Measurements from ENCODE around the gene PRR5L.

The PRR5L gene

DNA sequence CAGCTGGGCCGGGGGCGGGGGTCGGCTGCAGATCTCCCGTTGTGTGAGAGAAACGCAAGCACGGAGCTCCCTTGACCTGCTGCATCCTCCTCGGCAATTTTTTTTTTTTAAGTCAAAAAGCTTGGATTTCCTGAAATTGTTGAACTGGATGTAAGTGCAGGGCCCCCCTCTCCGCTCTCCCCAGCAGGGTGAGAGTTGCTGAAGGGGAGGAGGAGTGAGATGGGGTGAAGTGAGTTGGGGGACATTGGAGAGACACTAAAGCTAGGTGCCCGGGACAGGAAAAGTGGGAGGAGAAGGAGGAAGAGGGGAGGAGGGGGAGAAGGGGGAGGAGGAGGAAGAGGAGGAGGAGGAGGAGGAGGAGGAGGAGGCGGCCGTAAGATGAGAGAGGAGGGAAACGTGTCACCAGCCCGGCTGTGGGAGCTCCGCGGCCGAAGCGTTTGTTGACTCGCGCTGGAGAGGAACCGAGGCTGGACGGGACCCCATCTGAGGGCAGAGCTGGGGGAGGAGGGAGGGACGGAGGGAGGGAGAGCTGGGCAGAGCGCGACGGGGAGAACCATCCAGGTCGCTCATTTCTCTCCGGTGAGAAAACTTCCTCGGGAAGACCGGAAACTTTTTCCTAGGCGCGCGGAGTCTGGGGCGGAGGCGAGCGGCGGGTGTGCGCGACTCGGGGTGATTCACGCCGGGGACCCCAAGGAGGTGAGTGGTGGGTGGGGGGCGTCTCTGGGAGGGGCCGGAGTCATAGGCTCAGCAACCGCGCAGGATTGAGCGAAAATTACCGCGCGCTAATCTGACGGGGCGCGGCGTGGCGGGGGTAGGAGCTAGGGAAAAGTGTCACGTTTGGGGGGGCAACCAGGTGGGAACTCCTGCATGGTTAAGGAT is 80.2 kb downstream of the PRR5L start:
- DNase-seq (ENCODE audit: low spot score) = peak; percentile 32
- no peak for FAIRE-seq

DNA sequence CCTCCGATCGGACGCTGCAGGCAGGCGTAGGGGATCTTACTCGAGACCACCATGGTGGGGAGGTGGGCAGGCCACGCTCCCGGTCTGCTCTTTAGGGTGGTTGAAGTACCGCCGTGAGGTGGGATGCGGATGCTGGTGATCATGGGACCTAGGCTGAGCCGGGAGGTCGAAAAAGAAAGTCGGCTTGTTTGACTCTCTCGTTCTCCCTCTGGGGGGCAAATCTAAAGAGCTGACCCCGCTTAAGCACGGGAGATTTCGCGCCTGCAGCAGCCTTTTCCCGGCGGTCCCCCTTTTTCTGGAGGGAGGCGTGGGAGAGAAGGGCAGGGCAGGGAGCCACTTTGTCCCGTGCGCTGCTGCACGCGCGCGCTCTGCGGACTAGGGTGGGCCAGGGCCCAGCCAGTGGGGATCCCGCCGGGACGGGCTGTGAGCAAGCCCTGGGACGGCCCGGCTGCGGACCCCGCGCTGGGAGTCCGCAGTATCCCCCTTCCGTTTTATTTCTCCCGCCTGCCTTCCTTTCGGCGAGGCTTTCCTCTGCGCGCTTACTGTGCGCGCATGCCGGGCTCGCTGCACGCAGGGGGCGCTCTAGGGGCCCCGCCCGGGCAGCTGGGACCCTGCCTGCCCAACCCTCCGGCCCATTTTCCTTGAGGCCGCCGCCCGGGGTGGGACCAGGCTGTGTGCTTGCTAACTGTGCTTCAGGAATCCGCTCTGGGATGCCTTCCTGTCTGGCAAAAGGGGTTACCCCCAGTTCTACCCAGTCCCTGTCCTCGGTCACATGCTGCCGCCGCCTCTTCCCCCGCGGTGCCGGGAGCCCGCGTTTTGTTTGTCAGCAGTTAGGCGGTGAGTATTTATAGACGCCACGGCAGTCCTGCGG is 81.0 kb downstream of the PRR5L start:
- DNase-seq (ENCODE audit: low spot score) (no peak), FAIRE-seq (no peak)

DNA sequence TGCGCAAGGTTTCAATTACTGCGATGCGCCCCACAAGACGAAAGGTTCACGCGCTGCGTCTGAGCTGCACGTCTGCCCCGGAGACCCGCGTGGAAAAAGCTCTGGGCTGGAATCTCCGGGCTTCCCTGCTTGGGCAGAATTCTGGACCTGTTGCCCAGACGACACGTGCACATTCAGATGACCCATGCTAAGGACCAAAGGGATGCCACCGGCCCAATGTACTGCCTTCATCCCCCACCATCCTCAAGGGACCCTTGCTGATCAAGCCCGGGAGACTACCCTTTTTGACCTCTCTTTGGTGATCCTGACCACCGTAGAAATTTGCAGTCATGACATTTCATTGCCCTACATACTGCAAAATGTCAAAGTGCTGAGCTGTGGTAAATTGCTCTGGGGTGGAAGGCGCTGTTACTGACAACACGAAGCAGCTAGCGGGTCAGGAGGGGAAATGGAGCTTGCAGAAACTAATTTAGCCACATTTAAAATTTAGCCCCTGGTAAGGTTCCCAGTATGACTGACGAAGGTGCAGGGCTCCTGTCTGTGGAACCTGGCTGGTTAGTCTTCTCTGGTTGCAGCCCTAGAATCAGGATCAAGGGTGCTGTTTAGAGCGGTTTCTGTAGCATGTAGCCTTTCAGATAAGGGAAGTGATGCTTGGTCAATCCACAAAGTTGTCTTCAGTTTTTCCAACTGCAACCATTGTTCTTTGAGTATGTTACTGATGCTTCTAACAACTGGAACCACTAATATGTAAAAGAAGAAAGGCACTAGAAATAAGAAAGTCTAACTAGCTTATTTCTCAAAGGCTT is 81.9 kb downstream of the PRR5L start:
- FAIRE-seq (no peak), DNase-seq (ENCODE audit: low spot score) (no peak)

DNA sequence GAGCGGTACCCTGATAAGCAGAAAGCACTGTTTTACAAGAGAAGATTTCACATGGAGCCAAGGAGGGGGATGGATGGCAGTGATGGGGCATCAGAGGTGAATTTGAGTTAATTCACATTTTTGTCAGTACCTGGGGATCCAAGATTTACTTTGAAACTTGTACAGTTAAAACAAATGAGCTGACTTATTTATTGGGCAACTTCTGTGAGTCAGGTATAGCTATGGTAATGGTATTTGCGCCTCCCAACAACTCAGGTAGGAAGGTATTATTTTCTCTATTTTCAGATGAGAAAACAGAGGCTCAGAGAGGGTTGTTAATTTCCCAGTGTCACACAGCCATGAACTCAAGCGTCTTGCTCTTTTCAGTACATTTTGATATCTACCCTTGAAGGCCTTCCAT is 83.6 kb downstream of the PRR5L start:
- FAIRE-seq = no peak

DNA sequence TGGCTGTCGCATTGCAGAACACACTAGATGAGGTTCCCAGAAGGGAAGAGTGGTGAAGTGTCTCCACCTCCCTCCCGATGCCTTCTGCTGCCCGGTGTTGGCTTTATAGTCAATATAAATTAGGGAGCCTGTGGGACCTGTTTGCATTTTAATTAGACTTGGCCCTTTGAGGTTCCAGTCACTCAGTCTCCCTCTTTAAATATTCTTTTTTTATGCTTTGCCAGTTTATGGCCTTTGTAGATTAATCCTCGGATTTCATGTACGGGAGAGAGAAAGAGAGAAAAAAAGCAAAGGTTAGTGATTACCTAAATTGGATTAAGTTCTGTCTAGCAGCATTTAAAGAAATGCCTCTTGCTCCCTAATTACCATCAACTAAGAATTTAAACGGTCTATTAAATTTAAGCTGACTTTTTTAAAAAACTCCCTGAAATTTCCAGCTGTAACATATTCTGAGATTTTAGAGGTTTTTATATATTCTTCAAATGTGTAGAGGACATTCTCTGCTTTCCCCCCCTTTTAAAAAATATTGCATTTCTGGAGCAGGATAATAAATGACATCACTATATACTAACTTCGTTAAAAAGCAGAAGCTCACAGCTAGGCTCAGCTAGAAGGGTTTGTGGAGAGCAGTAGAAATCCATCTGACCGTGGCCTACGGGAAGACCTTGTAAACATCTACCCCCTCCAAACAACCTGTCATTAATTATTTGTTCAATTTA is 84.4 kb downstream of the PRR5L start:
- FAIRE-seq (no peak), DNase-seq (ENCODE audit: low spot score) (no peak)

More for the DNA sequence above, 83.6 kb downstream of the PRR5L start:
- DNase-seq (ENCODE audit: low spot score) = no peak

DNA sequence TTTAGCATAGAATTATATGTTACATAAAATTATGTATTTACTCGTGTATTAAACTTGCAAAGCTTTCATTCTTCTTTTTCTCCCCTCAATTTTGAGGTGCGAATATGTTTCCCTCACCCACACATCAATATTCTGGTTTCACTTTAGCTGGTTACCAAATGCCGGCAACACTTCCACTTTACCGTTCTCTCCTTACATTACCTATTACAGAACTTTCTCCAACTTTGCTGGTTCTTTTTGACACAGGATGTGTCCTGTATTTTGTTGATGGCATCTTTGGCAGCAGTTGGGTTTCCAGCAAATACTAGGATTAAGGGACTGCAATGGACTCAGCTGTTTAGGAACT is 84.9 kb downstream of the PRR5L start:
- DNase-seq (ENCODE audit: low spot score) (no peak), FAIRE-seq (no peak)

DNA sequence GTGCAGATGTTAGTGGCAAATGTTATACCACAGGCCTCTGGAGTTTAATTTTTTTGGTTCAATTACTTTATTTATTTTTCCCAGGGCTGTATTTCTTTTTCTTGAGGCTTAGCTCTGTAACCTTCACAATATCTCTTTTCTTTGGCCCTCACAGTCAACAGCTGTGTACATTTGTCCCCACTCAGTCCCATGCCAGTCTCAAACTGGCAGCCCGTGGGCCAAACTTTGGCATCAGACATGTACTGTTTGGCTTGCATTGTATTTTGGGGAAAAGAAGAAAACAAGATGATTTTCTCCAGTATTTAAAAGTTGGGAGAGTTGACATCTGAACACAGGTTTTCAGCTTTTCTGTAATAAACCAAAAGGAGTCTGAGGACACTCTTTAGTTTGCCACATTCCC is 87.1 kb downstream of the PRR5L start:
- no peak for DNase-seq (ENCODE audit: low spot score)
- FAIRE-seq = no peak

DNA sequence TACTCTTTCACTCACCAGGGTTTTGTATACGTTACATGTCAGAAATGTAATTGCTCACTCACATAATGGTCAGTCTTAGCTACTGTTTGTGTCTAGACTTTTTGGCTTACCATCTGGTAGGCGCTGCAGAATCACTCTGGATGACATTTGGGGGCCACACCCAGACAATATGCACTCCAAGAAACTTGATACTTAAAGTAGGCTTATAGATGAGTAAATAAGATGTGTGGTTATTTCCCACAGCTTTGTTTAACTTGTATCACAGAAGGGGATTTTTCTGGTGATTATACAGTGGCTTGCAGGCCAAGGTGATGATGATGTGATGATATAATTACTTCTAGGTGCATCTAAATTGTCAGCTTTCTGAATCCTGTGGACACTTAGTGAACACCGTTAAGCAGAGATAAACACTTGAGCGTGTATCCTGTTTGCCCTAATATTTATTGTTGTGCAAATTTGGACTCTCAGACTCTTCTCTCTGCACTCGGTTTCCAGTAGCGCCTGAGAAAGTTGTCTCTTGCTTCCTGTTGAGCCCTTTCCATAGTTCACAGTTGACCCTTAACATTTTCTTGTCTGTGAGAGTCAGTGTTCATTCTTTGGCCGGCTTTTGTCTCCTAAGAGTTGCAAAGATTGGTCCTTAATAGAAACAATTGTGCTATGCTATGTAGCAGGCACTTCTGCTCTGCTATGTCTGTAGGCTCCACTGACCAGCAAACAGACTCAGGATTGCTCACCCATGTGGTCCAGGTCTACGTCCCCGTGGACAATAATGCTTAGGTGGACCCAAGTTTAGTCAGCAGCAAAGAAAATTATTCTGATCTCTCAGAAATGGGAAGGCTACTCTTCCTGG is 89.3 kb downstream of the PRR5L start:
- DNase-seq (ENCODE audit: low spot score) = no peak
- no peak for FAIRE-seq

DNA sequence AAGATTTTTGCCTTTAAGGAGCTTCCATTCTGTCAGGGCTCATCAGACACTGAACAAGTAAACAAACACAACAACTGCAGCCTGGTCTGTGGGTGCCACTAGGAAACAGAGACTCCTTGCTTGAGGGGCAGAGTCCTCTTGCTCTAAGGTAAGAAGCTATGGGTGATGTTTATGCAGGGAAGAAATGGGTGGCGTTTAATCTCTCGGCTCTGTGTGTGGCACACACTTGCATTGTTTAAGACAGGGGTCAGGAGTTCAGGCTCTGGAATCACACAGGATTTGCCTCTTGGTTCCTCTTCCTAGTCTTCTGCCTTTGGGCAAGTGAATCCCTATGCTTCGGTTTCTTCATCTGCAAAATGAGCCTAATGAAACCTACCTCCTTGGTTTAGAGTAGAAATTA is 90.3 kb downstream of the PRR5L start:
- FAIRE-seq (no peak), DNase-seq (ENCODE audit: low spot score) (no peak)

DNA sequence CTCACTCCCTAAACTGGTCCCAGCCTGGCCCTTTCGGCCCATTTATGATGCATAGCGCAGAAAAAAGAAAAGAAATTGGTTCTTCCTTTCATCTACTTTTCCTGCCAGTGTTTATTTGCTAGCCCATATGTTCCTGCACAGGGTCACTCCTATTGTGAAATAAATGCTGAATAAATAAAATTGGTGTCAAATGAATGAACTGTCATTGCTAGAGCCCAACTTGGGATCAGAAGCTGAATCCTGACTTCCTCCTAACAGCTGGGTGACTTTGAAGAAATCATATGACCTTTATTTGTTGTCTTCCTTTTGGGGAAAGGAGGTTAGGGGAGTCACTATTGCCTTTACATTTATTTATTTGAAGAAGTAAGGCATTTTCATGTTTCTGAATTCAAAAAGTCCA is 92.0 kb downstream of the PRR5L start:
- FAIRE-seq (no peak), DNase-seq (ENCODE audit: low spot score) (no peak)

DNA sequence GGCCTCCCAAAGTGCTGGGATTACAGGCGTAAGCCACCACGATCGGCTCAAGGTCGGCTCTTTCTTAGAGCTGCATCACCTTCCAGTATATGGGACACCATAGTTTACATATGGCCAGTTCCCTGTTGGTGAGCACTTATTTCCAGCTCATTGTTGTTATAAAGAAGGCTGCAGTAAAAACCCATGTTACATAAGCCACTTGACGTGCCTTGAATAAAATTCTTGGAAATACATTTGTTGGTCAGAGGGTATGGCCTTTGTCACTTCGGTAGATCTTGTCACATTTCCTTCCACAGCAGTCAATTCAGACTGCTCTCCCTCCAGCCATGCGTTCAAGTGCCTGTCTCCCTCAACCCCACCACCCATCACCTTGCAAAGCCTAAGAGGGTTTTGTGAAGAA is 92.9 kb downstream of the PRR5L start:
- no peak for FAIRE-seq
- no peak for DNase-seq (ENCODE audit: low spot score)

DNA sequence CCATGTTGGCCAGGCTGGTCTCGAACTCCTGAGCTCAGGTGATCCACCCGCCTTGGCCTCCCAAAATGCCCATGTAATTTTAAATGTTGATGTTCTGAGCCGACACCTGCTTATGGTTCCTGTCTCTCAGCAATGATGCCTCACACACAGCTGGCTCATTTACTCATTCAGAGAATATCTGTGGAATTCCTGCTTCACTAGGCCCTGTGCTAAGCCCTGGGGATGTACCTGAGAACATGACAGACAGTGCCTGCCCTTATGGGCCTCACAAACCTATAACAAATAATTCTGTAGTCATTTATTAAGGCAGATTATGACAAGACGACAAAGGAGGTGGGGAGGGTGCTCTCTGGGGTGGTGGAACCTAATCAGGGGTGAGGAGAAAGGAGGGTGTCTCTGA is 93.7 kb downstream of the PRR5L start:
- DNase-seq (ENCODE audit: low spot score) (no peak), FAIRE-seq (no peak)

DNA sequence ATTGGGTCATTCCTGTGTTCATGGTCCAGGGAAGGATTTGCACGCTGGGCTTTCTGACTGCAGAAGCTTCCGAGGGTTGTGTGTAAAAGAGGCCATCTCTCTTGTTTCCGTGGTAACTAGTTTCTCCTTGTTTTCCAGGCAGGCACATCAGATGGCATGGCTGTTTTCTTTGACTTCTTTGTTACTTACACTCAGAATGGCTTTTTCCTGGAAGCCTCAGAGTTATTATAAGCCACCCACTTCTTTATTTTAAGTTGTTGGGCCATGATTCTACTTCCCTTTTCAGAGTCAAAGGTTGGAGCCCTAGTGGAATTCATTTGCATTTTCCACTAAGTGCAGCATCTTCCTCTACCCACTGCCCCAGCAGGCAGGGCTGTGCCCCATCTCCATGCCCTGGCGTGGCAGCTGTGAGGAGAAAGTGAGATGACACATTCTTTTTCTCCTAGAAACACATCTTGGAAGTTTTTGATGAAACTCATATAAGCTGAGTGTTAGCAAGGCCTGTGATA is 94.9 kb downstream of the PRR5L start:
- FAIRE-seq (no peak), DNase-seq (ENCODE audit: low spot score) (no peak)

DNA sequence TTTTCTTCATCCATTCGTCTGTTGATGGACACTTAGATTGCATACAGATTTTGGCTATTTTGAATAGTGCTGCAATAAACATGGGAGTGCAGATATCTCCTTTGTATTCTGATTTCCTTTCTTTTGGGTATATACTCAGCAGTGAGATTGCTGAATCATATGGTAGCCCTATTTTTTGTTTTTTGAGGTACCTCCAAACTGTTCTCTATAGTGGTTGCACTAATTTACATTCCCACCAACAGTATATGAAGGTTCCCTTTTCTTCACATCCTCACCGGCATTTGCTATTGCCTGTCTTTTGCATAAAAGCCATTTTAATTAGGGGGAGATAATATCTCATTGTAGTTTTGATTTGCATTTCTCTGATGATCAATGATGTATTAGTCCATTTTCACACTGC is 96.1 kb downstream of the PRR5L start:
- FAIRE-seq = no peak
- DNase-seq (ENCODE audit: low spot score) = no peak

DNA sequence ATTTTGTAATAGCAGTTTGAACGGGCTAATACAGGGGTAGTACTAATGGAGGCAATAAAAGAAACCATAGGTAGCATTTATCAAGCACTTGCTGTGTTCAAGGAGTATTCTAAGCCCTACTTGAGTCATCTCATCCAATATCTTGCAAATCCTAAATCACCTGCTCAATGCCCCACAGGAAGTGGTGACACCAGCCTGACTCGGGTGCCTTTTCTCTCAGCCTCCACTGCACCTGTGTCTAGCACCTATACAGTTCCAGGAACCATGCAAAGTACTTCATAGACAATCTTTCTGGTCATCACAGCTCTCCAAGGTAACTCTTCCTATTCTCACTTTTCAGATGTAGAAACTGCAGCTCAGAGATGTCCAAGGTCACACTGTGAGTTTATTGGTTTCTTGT is 98.0 kb downstream of the PRR5L start:
- DNase-seq (ENCODE audit: low spot score) = no peak

DNA sequence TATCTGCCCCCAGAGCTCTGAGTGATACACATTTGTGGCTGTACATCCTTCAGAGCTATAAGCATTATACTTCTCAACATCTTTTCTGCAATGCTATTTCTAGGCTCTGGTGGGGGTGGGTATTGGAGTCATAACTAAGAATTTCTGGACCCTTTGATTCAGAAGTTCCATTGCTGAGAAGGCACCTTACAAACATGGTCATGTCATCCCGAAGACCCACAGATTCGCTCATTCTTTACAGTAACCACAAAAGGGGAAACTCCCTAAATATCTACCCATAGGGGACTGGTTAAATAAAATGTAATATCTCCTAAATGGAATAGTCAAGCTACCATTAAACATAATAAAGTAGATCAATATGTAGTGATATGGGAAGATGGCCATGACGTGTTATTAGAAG is 98.8 kb downstream of the PRR5L start:
- no peak for DNase-seq (ENCODE audit: low spot score)
- no peak for FAIRE-seq

More for the DNA sequence above, 98.0 kb downstream of the PRR5L start:
- no peak for FAIRE-seq

DNA sequence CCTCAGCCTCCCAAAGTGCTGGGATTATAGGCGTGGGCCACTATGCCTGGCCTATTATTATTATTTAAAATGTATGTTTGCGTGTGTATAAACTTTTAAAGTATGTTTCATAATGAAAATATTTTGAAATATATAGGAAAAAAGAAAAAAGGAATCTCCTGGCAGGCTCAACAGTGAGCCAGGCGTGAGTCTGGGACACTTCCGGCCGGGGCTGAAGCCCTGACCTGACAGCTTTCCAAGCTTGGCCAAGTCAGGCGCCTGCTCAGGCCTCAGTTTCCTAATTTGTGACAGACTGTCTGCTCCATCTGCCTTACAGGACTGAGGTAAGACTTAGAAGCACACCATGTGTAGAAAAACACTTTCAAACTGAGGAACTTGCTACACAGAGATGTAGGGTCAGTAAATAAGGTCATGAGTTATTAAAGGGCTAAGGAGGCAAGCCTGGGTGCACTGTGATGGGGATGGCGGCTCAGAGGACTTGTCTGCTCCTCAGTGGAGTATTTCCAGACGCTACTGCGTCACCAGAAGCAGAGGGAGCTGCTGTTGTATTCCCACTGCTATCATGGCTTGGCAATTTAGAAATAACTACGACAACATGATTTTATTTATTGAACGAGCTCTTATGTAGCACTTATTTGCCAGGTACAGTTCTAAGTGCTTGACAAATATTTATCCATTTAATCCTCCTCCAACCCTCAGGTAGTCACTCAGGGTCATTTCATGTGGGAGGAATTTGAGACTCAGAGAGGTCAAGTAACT is 100.1 kb downstream of the PRR5L start:
- DNase-seq (ENCODE audit: low spot score) = no peak
- no peak for FAIRE-seq

DNA sequence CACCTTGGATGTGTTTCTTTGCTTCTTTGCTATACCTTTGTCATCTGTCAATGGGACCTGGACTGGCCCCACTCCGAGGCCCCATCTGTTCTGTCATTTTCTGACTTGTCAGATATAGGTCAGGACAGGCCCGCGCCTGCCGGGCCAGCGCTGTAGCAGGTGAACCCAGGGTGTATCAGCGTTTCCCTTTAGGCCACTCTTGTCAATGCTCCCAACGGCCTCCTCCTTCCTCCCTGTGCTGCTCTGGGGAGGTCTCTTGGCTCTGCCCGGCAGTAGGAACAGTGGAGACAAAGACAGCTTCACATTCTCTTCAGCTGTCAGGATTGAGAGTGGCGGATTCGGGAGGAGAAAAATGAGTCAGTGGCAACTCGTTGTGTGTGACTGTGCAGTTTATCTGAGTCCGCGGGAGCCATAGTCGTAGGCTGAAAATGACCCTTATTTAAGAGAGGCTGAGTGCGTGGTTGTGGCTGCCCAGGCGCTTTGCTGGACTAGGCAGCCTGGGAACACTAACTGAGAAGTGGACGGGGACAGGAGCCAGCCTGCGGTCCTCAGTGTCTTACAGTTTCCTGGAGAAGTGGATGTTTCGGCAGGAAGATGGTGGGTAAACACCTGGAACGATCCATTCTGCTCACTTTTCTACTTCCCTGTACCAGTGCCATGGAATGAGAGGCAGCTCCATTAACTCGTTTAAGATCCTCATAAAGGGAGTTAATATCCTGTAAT is 102.3 kb downstream of the PRR5L start:
- FAIRE-seq = no peak
- DNase-seq (ENCODE audit: low spot score) = no peak

DNA sequence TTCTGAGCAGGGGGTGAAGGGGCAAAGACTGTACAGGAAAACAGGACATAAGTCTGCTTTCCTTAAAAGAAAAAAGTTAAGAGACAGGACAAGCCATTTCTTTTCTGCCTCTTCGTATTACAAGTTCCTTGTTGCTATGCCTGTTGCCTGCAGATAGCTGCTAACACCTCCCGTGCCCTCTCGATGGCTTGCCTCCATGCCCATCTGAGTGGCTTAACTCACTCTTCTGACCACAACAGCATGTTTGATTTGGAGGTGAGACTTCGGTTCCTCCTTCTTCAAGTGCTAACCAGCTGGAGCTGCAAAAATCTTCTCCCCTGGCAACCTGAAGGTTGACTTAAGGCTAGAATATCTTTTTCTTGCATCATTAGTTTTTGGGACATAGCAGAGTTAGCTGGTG is 103.1 kb downstream of the PRR5L start:
- no peak for DNase-seq (ENCODE audit: low spot score)
- FAIRE-seq = no peak

All from RCC 7860 (cell line).